Stimulated activated naive CD4-positive, alpha-beta T cell treated with Interleukin-2 at 50 U/mL for 16 hours (primary cell): ENCODE measurements around the gene CCDC91.
"Not testable (repeated sequence)": the region's sequence is repeated elsewhere in the genome, so short reads cannot be mapped to it uniquely, and the experiment has no call there.

ENCODE experiments used
- DNase-seq: peaks from one replicate; lab custom pipeline; 2025; lab: John Stamatoyannopoulos, UW

CCDC91 gene

DNA sequence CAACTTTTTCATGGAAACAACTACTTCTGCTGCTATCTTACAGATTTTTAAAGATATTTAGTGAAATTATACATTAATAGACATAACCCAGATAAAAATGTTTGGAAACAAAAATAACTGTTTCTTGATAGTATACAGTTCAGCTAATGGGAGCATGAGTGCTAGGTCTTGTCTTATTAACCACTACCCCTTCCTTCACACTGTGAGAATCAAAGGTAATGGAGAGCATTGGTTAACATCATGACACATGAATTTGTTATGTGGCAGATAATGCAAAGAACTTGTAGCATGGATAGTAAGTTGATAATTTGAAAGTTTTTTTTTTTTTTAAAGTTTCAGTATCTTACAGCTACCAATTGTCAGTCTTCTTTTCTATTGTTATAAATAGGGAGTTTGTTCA lies 44.2 kb downstream of the CCDC91 start:
- DNase-seq = no peak

DNA sequence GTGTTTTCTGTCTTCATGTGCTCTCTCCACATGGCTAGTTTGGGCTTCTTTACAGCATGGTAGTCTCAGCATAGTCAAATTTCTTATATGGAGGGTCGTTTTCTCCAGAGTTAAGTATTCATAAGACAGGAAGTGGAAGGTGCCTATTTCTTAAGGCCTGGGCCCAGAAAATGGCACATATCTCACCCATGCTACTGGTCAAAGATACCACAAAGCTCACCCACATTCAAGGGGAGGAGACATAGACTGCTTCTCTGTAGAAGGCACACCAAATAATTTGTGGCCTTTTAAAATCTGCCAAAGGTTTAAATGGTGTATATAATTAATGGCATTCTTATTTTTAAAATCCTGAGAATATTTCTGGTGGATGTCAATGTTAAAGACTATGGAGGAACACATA lies 44.8 kb downstream of the CCDC91 start:
- no peak for DNase-seq

DNA sequence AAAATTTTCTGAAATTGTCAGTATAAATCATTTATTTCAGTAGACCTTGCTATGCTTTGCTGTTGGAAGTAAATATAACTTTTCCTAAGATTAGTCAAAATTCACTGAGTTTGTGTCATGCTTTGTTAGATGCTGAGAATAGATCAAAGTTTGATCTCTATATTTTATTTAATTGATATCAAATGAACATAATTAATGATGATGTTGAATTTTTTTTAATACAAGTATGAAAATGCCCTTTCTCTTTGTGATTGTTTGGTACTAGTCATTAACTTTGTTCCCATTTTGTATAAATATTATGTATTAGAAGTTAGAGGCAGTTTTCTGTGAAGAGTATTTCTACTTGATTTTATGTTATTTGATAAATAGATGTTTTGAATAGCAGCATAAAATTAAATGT lies 45.7 kb downstream of the CCDC91 start:
- DNase-seq = no peak

DNA sequence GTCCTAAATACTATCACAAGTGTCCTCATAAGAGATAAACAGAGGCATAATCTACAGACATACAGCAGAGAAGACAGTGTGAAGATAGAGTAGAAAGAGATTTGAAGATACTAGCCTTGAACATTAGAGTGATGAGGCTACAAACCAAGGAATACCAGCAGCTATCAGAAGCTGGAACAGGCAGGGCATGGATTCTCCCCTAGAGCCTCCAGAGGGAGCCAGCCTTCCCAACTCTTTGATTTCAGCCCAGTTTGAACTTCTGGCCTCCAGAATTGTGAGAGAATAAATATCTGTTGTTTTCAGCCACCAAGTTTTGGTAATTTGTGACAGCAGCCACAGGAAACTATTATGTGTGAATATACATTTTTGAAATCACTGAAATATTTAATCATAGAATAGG lies 47.2 kb downstream of the CCDC91 start:
- DNase-seq = no peak

DNA sequence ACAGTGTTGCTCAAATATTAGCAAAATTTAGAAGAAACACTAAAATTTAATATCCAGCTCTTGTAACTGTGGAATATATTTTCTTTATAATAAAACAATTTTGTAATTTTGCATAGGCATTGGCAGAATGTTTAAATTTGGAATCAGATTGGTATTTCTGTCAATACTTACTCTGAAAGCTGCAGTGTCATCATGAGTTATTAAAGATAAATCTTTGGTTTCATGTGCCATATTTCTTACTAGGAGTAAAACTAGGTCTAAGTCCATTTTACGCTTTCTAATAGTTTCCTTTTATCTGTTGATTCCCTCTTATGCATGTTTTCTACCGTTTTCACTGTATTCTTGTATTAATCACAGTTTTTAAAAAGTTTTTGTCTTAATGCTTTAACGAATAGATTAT lies 49.7 kb downstream of the CCDC91 start:
- no peak for DNase-seq

DNA sequence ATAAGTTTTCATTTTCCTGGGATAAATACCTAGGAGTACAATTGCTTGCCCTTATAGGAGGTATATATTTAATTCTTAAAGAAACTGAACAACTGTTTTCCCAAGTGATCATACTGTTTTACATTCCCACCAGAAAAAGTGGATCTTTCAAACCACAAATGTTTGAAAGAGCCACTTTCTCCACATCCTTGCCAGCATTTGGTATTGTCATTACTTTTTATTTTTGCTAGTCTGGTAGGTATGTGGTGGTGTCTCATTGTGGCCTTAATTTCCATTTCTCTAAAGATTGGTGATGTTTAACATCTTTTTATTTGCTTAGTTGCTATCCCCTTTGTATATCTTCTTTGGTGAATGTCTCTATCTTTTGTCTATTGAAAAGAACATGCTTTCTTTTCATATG lies 50.6 kb downstream of the CCDC91 start:
- DNase-seq = no peak

DNA sequence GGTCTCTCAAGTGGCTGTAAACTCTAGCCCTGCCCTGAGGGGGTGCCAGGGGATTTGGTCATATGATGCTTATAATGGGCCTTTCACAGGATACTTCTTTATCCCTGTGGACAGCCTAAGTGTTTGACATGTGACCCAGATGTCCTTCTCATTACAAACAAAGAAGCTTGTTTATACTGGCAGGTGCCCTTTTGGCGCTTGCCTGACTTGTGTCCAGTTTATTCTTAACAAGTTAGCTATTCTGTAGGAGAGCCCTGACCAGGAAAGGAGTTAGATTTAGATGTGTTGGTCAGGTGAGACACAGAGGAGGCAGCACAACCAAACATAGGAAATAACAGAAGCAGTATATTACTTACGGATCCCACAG lies 51.9 kb downstream of the CCDC91 start:
- DNase-seq = no peak

DNA sequence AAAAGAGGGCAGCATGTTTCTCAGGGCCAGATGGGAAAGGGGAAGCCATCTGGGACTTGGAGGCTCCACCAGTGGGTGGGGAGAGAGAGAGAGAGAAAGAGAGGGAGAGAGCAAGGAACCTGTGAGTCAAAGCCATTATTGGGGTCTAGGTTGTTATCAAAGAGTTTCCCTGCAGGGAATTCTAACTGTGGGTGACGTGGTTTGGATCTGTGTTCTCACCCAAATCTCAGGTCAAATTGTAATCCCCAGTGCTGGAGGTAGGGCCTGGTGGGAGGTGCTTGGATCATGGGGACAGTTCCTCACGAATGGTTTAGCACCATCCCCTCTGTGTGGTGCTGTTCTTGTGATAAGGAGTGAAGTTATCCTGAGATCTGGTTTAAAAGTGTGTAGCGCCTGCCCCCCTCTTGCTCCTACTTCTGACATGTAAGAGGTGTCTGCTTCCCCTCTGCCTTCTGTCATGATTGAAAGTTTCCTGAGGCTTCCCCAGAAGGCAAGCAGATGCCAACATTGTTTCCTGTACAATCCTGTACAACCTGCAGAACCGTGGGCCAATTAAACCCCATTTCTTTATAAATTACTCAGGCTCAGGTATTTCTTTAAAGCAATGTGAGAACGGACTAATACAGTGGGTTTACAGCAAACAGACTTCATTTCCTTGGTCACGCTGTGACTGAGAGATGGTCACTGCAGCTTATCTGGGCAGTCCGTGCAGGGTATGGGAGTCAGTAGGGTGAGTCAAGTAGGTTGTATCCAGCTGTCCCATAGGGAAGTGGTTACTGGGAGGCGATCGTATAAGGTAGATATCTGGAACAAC lies 52.4 kb downstream of the CCDC91 start:
- DNase-seq = no peak

DNA sequence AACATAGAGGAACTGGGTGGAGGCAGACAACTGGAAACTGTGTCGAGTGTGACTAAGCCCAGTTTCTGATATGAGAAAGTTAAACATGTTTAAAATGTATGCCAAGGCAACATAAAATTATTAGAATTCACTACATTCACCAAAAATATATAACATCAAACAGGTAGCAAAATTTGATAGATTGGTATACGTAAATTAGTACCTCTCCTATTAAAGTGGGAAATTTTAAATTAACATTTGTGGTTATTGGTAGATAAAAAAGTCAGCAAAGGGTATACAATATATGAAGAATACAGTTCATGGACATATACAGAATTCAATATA lies 53.0 kb downstream of the CCDC91 start:
- DNase-seq = no peak

DNA sequence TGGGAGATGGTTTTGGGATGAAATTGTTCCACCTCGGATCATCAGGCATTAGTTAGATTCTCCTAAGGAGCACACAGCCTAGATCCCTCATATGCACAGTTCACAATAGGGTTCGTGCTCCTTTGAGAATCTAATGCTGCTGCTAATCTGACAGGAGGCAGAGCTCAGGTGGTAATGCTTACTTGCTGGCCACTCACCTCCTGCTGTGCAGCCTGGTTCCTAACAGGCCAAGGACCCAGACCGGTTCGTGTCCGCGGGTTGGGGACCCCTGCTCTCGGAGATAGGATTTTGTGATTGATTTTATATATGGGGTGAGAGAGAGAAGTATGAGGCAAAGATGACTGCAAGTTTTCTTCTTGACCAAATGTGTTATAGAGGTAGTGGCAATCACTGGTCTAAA lies 57.5 kb downstream of the CCDC91 start:
- no peak for DNase-seq

DNA sequence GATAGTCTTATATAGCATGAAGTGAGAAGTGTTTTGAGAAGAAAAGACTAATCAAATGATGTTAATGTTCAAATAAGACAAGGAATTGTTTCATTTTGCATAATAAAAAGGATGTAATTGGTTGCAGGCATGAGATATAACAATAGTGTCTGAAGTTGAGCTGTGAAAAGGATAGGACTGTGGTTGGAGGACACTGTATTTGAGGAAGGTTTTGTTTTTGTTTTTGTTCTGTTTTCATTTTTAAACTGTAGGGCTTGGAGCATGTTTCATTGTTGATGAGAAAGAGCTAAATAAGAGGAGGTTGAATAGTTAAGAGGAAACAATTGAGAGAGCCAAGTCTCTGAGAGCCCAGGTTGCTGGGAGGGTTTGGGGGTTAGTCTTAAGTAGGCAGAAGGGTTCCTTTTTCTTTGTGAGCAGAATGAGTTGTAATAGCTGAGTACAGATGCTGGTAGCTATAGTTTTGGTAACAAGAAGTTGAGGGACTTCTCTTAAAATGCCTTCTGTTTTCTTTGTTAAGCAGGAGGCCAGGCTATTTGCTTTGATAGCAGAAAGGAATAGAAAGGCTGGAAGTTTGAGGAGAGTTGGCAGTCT lies 58.4 kb downstream of the CCDC91 start:
- DNase-seq = no peak

DNA sequence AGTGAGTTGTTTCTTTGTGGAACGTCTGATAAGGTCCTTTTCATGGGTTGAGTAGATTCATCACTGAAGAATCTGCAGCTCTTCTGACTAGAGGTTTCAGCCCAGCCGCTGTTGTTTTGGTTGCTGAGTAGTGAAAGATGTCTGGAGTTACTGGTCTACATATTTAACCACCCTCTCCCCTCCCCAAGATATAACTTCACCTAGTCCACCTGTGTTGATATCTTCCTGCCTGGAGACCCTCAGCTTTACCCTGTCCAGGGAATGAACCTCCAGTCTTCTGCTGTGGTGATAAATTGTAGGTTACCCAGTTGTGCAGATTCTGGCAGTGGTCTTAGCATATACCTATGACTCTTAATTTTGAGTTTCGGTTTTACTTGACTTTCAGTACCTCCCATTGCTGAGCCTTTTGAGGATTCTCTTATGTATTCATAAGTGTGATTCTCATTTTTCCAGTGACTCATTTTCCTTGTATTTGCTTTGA lies 62.9 kb downstream of the CCDC91 start:
- DNase-seq = peak; percentile 52

DNA sequence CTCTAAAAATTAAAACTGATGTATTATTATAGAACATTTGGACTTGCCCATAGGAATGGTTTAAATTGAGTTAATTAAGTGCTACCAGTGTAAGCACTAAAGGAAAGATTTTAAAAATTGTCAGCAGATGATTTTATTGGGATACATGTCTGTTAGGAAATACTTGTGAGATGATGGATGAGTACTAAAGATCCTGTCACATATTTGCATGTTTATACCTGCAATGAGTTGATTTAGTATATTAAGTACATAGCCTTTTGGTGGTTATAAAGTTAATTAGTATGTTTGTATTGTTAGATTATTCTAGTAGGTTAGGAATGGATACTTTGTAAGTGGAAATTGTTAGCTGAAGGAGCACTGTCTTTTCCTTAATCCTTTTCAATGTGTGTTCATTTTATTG lies 67.2 kb downstream of the CCDC91 start:
- no peak for DNase-seq

DNA sequence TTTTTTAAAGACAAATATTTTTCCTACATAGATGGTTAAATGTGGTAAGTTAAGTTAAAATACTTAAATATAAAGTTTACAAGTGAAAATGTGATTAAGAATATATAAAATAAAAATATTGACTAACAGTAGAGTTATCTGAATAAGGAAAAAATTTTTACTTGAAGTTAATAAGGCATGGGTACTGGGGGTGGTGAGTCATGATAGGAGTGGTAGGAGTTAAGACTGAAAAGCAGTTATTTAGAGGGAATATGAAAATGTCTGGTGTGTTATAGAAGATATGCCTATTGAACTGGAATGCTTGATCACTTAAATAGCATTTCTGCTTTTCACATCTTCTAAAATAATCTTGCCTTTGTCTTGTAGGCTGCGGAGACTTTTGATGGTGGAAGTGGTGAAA lies 68.7 kb downstream of the CCDC91 start:
- DNase-seq = no peak

DNA sequence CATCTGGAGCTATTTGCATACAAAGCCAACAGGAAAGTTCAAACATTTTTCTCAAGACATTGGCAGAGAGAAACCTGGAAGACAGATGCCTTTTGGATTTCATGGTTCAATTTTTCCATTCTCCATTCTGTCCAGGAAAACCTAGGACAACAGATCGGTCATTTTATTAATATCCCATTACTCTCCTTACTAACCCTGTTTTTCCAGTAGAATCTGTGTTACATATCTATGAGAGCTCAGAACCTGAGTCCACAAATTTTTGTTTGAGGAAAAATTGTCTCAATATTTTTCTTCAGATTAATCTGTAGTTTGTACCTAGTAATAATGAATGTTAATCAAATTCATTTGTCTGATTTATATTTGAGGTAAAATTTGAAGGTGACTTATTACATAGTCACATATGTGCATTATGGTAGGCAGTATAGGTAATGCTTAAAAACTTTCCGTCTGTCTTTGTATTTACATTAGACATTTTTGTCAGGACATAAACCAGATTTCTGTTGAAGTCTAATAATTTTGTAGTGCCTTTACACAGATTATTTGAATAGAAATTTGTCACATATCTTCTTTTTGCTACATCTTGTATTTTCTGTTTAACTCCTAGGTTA lies 75.3 kb downstream of the CCDC91 start:
- no peak for DNase-seq

DNA sequence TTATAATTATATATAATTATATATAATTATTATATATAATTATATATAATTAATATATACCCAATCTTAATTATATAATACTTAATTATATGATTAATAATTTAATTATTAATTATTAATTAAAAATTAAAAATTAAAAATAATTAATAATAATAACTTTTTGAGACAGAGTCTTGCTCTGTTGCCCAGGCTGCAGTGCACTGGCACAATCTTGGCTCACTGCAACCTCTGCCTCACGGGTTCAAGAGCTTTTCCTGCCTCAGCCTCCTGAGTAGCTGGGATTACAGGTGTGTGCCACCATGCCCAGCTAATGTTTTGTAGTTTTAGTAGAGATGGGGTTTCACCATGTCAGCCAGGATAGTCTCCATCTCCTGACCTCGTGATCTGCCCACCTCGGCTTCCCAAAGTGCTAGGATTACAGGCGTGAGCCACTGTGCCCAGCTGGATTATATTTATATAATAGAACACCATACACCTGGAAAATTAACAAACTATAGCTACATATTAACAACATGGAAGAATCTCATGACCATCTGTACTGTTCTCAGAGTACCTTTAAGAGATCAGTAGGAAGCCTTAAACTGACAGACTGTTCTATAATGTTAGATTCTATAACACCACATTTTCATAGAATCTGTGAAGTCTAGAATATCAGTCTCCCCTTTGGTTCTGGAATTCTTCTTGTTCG lies 77.8 kb downstream of the CCDC91 start:
- DNase-seq = not testable (repeated sequence)

DNA sequence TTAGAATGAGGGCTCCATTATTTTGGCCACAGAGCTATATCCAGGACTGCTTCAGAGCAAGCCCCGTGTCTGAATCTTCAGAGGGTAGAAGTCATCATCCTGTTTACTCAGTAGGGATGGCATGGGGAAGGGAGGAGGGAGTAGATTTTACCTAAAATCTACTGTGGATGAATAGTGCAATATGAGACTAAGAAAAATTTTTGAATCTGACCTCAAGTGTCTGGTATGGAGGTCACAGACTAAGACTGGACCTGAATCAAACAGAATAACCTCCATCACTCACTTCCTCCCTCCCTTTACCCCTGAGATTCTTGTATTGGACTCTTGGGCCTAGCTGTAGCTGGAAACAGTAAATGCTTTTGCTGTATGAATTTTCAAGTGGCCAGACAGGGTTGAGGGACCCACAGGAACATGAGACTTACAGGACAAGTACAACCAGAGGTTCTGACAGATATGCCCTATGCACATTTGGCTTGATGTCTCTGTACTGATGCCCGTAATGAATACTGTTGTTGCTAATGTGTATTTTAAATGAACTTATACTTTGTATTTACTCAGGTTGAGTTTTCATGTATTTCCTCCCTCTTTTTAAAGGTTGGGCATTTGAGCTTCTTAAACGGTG lies 78.5 kb downstream of the CCDC91 start:
- no peak for DNase-seq

DNA sequence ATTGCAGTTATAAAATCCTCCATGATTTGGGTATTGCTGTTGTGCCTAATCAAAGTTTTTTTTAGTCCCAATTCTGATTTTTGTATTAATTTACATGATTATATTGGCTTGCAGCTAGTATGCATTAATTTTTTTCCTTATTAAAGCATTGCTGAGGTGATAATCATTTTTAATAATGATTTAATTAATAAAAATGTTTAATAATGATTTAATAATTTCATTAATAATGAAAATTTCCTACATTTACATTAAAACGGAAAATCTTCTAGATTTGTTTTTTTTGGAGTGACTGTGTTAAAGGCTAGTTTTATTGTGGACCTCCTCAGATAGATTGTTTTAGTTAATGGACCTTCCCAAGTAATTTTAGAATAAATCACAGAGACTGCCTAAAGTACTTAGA lies 79.6 kb downstream of the CCDC91 start:
- no peak for DNase-seq

DNA sequence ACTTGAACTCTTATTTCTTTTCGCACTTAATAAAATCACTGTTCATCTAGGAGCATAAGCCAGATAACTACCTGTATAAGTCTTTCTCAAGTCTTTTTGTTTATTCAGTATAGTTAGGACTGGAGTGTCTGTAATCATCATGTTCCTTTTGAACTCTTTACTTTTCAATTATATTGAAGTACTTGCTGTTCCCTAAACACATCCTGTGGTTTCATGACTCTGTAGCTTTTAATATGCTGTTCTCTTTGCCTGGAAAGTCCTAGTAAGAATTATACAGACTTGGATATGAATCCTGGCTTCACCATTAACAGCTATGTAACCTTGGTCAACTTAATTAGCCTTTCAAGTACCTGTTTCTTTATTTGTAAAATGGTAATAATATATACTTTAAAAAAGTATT lies 88.2 kb downstream of the CCDC91 start:
- no peak for DNase-seq

DNA sequence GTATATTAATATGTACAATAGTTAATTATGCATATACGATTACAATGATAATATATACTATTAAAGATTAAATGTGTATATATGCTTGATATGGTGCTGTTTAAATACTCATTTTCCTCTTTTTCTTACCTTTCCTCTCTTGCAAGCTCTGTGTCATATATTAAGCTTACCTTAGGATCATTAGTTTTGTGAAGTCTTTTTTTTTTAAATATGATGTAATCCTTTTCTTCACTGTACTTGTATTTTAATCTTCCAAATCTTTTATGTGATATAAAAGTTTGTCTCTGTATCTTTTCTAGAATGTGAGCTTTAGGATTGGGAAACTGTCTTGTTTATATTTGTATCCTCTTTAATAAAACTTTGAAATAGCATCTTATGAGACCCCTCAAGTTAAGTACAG lies 88.7 kb downstream of the CCDC91 start:
- no peak for DNase-seq

DNA sequence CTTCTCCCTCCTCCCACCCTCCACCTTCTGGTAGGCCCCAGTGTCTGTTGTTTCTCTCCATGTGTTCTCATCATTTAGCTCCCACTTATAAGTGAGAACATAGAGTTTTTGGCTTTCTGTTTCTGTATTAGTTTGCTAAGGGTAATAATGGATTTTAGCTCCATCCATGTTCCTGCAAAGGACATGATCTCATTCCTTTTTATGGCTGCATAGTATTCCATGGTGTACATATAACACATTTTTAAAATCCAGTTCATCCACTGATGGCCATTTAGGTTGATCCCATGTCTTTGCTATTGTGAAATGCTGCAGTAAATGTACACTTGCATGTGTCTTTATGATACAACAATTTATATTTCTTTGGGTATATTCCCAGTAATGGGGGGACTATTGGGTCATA lies 96.1 kb downstream of the CCDC91 start:
- no peak for DNase-seq

DNA sequence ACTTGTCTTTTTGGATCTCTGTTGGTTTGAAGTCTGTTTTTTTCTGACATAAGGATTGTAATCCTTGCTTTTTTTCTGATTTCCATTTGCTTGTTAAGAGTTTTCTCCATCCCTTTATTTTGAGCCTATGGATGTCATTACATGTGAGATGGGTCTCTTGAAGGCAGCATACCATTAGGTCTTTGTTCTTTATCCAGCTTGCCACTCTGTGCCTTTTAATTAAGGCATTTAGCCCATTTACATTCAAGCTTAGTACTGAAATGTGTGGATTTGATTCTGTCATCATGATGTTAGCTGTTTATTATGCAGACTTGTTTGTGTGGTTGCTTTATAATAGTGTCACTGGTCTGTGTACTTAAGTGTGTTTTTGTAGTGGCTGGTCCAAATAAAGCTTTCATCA lies 100.0 kb downstream of the CCDC91 start:
- no peak for DNase-seq

DNA sequence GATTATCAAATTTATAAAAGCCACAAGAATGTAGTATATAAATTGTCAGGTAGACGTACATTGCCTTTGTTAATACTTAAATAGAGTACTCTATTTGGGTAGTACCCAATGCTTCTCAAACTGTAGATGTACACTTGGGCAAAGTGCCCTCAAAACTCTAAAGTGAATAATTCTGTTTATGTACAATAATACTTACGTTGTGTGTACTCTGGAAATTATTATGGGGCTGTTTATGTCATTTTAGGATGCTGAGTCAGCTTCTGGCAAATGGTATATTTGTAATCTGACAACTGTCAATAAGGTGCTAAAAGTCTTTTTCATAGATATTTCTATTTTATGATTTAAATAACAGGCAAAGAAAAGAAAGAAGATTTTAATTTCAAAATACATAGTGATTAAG lies 102.4 kb downstream of the CCDC91 start:
- no peak for DNase-seq
